ENCODE results near the gene FAM13C.

Gene FAM13C

GRCh38 chr10:59346321-59346720 is 16.0 kb downstream of the FAM13C start:
- no peak overlapping the region for H3K4me3 ChIP-seq (ENCODE audit: low read depth, low read length)
- no peaks in the 10 kb centered on the region for H3K27me3 ChIP-seq (replicated peaks)
- no peak for DNase-seq
- H3K27ac ChIP-seq: no peak overlapping the region
- TF ChIP-seq CTCF (IDR thresholded peaks at IDR 0.05; ENCODE audit: low read depth, low read length, missing control alignments): no peak
- in situ Hi-C loops (cut with HindIII; ENCODE audit: low pct_ligation_motif_present, low sequenced_read_pairs): no loop called here
- H3K36me3 ChIP-seq (replicated peaks): no peaks in the 10 kb centered on the region

DNA sequence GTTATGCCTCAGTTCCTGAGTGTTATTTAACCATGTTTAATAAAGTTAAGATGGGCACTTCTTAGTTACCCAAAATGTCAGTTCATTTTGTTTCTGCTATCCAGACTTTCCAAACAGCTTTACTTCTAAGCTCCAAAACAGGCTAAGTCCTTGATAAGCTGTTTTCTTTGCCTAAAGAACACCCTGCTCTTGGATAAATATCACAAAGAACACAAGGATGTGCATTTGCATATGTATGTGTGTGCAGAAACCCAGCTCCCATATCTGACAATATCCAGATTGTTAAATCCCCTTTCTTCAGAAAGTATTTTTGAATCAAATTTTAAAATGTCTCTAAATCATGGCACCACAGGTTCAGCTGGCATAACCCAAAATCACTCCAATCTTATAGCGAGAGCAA is 19.6 kb downstream of the FAM13C start:
- Histone ChIP-seq H3K27me3 (replicated peaks) (no peaks in the 10 kb centered on the region), H3K36me3 (replicated peaks) (no peaks in the 10 kb centered on the region), H3K27ac (no peak overlapping the region), H3K4me3 (ENCODE audit: low read depth, low read length) (no peak overlapping the region)
- TF ChIP-seq CTCF (IDR thresholded peaks at IDR 0.05; ENCODE audit: low read depth, low read length, missing control alignments): no peak
- DNase-seq: no peak
- in situ Hi-C loops (cut with HindIII; ENCODE audit: low pct_ligation_motif_present, low sequenced_read_pairs): no loop called here

DNA sequence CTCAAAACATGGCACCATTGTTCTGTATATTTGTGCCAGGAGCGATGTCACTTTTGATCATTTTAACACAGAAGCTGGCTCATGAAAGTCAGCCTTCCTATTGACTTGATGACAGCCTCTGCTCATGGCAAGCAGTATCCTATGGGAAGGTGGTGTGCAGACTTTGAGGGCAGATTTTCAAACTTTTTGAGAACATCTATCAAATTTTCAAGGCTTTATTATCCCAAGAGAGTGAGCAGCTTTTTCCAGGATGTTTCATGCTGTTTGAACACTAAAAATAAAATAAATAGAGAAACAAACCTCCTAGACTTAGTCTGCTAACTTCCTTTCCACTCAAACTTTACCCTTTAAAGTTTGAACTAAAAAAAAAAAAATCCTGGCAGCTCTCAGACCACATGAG is 20.3 kb downstream of the FAM13C start:
- Histone ChIP-seq H3K36me3 (replicated peaks) (no peaks in the 10 kb centered on the region), H3K27ac (no peak overlapping the region), H3K27me3 (replicated peaks) (no peaks in the 10 kb centered on the region), H3K4me3 (ENCODE audit: low read depth, low read length) (no peak overlapping the region)
- no peak for DNase-seq
- in situ Hi-C loops (cut with HindIII; ENCODE audit: low pct_ligation_motif_present, low sequenced_read_pairs): no loop called here
- TF ChIP-seq CTCF (IDR thresholded peaks at IDR 0.05; ENCODE audit: low read depth, low read length, missing control alignments): no peak

- H3K27me3 ChIP-seq (replicated peaks): no peaks in the 10 kb centered on the region
- no peak for TF ChIP-seq CTCF (IDR thresholded peaks at IDR 0.05; ENCODE audit: low read depth, low read length, missing control alignments)
- H3K4me3 ChIP-seq (ENCODE audit: low read depth, low read length): no peak overlapping the region
- in situ Hi-C loops (cut with HindIII; ENCODE audit: low pct_ligation_motif_present, low sequenced_read_pairs): no loop called here
- no peak overlapping the region for H3K27ac ChIP-seq
- H3K36me3 ChIP-seq (replicated peaks): no peaks in the 10 kb centered on the region
- no peak for DNase-seq
Measured at GRCh38 chr10:59340285-59340684, 22.1 kb downstream of the FAM13C start.

GRCh38 chr10:59339351-59339750 is 23.0 kb downstream of the FAM13C start:
- in situ Hi-C loops (cut with HindIII; ENCODE audit: low pct_ligation_motif_present, low sequenced_read_pairs): no loop called here

More at GRCh38 chr10:59339351-59339750, 23.0 kb downstream of the FAM13C start:
- H3K4me3 ChIP-seq (ENCODE audit: low read depth, low read length): no peak overlapping the region
- TF ChIP-seq CTCF (IDR thresholded peaks at IDR 0.05; ENCODE audit: low read depth, low read length, missing control alignments): no peak
- H3K27ac ChIP-seq: no peak overlapping the region
- H3K27me3 ChIP-seq (replicated peaks): no peaks in the 10 kb centered on the region
- H3K36me3 ChIP-seq (replicated peaks): no peaks in the 10 kb centered on the region
- no peak for DNase-seq
